ENCODE measurements around the gene PSPC1.

DNA sequence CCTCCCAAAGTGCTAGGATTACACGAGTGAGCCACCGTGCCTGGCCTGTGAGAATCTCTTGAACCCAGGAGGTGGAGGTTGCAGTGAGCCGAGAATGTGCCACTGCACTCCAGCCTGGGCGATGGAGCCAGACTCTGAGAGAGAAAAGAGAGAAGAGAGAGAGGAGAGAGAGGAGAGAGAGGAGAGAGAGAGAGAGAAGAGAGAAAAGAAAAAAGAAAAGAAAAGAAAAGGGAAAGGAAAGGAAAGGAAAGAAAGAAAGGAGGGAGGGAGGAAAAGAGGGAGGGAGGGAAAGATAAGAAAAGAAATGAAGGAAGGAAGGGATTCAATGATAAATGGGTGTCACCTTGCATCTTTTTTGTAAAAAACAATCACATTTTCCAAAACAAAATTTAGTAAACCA, 23.0 kb upstream of the PSPC1 start:
- TF ChIP-seq POLR2A (IDR thresholded peaks at IDR 0.05; ENCODE audit: low read length): no peak
- no peak for TF ChIP-seq GATA1 (IDR thresholded peaks at IDR 0.05; ENCODE audit: low read depth, low read length)
